ENCODE data around the gene LINC00237.

LINC00237 gene

DNA sequence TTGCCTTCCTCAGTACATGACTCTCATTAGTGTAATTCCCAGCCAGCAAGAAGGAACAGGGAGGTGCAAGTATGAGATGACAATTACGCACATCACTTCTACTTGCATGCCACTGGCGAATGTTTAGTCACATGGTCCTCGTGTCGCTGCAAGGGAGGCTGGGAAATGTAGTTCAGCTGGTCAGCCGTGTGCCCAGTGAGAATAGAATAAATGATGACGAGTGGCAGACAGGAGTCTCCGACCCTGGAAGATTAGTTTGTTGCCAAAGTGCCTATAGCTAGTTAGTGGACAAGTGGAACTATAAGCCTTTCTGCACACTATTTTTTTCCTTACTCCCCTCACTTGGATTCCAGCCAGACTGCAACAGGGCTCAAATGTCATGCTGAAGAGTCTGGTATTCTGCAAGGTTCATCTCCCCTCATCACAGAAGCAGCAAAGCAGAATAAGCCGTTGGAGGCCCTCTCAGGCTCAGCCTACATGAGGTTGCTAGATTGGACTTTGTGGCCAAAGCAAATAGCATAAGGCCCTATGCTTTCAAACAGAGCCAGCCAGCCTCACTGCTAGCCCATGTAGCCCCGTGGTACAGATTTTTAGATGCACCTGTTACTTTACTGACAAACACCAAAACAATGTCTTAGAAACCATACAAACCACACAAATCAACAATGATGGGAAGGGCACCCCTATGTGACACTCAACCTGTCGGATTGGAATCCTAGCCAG, 9.7 kb downstream of the LINC00237 start:
- DNase-seq (ENCODE audit: low spot score) = no peak

DNA sequence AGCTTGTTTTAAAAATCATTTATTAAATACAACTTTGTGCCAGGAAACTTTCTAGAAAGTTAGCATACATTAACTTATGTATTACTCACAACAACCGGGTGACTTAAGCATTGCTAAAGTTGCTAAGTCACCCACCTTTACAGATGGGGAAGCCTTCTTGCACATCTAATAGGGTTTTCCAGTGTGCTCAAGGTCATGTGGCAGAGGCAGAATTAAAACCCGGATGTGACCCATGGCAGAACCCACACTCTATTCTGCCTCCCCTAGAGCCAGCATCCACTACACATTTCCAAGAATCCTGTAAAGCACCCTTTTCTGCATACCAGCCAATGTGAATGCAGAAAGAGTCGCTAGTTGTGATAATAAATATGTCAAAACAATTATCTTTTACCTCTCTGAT, 13.4 kb downstream of the LINC00237 start:
- no peak for DNase-seq (ENCODE audit: low spot score)

DNA sequence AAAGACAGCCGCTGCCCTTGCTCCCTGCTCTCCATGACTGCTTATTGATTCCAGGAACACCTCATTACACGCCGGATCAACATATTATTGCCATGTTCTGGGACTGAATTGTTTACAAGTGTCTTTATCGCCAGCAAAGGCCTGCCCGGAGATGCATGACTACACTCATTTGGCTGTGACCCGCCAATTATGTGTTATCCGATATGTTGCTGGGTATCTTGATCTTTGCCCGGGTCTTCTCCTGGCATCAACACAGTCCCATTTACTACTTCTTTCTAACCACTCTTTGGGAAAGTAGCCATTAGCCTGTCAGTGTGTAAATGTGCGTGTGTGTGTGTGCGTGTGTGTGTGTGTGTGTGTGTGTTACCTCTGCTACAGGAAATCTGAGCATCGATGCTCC, 15.4 kb downstream of the LINC00237 start:
- DNase-seq (ENCODE audit: low spot score) = no peak

DNA sequence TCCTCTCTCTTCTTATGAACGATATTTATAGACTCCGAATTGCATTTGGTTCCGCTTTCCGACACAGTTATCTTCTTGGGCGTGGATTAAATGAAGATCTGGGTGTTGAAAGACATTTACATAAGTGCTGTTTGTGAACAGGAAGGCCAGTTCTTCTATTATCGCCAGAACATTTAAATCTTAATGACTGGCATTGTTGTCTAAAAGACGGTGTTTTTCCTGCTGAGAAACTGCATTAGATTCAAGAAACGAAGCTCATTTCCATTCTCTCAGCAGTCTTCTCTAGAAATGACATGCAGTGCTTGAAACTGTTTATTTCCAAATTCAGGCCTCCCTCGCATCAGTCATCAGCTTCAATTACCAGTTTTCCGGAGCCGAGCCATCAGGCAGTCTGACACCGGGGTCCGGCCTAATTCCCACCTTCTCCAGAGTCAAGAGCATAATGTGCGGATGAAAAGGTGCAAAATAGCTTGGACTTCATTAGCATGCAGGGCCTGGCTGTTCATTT, 16.0 kb downstream of the LINC00237 start:
- DNase-seq (ENCODE audit: low spot score) = no peak

DNA sequence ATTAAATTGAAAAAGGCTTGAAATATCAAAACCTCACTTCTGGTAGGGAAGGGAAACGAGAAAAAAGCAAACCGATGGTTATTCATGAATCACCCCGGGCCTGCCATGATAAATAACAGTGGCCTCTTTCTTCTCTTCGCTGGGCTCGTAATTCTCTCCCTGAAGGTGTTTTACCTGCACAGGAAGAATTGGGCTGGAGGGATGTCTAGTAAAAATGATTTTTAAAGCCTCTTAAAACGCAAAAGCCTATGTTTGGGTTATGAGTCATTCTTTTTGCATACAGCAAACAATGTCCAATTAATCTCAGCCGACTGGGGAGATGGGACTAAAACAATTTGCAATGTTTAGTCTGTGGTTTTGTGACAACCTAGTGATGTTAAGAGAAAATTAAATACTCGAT, 16.8 kb downstream of the LINC00237 start:
- DNase-seq (ENCODE audit: low spot score) = no peak

DNA sequence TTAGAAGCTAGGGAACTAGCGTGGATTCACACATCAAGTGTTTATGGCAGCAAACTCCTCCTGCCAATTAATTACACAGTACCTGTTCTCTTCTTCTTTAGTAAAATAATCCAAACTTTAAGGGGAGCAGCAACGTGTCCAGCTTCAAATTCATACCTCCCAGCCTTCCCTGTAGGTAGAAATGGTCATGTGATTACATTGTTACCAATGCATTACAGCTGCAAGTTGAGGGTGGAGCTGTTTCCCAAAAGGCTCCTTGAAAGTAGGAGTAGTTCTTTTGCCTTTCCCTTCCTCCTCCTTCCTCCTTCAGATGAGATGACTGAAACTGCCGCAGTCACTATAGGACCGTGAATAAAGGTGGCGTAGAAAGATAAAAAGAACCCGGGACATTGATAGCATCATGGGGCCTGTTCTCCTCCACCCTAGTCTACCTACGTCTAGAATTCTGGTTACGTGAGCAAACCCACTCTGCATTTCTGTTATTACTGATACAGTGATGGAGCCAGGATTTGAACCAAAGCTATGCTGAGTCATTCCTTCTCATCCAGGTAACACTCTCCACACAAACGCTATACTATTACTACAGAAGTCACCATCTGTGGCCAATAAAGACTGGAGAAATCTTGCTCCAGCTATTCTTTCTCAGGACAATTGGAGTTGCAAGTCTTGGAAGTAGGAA, 18.2 kb downstream of the LINC00237 start:
- DNase-seq (ENCODE audit: low spot score) = no peak

DNA sequence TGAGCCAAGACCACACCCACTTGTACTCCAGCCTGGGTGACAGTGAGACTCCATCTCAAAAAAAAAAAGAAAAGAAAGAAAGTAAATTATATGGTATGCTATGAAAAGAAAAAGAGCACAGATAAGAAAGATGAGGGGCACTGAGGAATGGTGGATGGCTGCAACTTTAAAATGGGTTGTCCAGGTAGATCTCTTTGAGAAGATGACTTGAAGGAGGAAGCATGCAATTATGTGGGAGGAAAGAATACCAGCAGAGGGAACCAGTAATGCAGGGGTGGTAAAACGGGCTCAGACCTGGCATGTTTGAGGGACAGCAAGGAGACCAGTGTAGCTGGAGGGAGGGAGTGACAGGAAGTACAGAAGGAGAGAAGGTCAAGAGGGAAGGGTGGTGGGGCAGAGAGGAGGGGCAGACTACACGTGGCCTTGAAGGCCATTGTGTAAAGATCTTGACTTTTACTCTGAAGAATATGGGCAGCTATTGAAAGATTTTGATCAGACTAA, 22.3 kb downstream of the LINC00237 start:
- no peak for DNase-seq (ENCODE audit: low spot score)

DNA sequence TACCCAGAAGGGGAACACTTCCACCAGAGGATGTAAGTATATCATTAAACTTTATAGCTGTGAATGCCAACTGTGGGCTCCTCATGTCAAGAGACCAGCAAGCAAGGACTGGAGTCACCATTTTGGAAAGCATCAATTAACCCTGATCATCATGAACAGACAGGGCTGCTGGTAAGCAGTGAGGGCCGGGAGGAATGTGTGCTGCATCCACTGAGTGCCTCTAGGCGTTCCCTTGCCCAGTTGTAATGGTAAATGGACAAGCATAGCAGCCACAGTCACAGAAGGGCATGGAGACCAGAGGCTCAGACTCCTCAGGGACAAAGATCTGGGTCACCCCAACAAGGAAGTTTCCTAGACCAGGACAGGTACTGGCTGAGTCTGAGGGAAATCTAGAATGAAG, 23.6 kb downstream of the LINC00237 start:
- DNase-seq (ENCODE audit: low spot score) = no peak

DNA sequence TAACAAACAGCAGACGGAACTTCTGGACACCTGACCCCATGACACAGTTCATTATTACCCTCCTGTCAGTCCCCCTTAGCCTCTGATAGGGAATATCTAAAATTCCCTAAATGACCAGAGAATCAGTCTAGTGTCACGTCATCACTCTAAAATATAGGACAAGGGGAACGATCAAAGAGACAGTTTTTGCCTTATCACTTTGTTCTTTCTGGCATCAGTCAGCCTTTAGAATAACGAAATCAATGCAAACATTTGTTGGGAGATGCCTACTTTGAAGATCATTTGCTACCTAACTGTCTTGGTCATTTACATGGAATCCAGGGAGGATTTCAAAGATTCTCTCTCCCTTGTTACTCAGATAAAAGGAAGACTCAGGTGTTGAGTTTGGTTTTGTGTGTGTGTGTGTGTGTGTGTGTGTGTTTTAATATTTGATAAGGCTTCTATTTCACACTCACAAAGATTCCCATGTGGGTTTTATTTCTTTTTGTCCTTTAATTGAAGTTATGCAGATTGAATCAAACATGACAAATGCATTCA, 28.3 kb downstream of the LINC00237 start:
- DNase-seq (ENCODE audit: low spot score) = no peak

DNA sequence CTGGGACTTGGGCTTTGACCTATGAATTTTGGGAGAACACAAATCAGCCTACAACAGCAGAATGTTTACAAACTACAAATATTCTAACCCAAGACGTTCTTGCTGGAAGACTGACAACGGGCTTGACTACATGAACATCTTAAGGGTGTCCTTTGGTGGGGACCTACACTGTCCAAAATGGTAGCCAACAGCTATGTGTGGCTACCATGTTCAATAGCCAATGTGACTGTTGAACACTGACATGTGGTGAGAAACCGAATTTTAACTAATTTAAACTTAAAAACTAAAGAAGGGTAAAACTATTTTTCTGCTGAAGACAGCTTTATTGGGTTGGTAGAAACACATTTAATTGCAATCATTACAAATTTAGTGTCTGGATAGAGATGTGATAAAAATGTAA, 30.1 kb downstream of the LINC00237 start:
- no peak for DNase-seq (ENCODE audit: low spot score)

DNA sequence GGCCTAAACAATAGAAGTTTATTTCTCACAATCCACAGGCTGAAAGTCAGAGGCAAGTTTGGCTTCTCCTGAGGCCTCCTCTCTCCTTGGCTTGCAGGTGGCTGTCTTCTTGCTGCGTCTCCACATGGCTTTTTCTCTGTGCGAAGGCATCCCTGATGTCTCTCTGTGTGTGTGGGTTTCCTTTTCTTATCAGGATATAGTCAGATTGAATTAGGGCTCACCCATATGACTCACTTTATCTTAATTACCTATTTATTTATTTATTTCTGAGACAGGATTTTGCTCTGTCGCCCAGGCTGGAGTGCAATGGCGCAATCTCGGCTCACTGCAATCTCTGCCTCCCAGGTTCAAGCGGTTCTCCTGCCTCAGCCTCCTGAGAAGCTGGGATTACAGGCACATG, 30.7 kb downstream of the LINC00237 start:
- no peak for DNase-seq (ENCODE audit: low spot score)

DNA sequence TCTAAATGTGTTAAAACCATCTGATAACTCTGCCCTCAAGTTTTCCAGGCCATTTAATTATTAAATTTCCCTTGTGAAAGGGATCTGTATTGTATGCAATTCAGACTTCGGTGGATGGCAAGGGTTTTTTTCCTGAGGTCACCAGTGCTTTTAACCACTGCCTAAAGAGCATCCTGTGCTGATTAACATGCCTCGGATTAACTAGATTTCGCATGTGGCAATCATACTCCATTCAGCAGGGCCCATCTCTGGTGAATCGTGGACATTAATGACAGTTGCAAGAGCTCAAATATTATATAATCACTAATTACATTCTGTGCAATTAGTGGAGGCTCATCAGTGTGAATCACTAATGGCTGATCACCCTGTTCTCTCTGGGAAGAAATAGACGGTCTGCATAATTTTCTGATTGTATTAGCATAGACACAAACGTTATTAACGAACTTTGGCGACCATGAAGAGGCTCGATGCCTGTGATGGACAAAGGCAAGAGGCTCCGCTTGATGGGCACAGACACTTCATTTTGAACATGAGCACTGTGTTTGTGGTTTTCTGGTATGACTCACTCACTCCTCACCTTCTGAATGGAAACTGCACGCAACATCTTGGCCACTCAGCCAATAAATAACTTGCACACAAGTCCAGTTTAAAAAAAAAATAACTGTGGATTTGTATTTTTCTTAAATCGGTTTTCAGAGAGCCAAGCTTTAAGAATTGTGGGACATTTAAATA, 31.4 kb downstream of the LINC00237 start:
- no peak for DNase-seq (ENCODE audit: low spot score)

DNA sequence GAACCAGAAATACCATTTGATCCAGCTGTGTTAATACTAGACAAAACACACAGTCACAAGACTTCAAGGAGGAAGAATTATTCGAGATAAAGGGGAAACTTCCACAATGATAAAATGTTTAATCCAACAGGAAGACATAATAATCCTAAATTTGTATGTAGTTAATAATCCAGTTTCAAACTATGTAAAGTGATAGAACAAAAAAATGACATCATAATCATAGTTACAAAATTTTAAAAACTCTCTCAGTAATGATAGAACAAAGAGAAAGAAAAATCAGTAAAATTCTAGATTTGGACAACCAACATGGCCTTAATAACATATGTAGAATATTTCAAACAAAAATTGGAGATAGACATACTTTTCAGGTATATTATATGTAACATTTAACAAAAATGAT, 38.9 kb downstream of the LINC00237 start:
- no peak for DNase-seq (ENCODE audit: low spot score)

DNA sequence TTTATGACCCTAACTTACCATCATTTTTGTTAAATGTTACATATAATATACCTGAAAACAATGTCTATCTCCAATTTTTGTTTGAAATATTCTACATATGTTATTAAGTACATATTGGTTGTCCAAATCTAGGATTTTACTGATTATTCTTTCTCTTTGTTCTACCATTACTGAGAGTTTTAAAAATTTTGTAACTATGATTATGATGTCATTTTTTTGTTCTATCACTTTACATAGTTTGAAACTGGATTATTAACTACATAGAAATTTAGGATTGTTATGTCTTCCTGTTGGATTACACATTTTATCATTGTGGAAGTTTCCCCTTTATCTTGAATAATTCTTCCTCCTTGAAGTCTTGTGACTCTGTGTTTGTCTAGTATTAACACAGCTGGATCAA, 41.2 kb downstream of the LINC00237 start:
- DNase-seq (ENCODE audit: low spot score) = no peak

DNA sequence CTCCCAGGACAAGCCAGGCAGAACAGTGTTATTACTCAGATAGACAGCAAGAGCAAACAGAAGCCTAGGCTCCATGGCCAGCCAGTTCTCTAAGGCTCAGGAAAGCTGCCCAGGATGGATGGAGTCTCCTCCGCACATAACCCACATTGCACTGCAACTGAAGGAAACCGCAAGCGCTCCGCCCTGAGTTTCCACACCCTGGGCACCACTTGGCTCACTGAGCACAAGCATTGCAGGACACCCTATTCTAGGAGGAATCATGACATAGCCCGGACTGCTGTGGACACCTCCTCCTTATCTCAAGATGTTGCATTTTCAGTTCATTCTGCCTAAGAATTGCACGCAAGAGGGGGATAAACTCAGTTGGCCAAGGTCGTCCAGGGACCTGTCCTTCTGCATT, 42.9 kb downstream of the LINC00237 start:
- DNase-seq (ENCODE audit: low spot score) = no peak

DNA sequence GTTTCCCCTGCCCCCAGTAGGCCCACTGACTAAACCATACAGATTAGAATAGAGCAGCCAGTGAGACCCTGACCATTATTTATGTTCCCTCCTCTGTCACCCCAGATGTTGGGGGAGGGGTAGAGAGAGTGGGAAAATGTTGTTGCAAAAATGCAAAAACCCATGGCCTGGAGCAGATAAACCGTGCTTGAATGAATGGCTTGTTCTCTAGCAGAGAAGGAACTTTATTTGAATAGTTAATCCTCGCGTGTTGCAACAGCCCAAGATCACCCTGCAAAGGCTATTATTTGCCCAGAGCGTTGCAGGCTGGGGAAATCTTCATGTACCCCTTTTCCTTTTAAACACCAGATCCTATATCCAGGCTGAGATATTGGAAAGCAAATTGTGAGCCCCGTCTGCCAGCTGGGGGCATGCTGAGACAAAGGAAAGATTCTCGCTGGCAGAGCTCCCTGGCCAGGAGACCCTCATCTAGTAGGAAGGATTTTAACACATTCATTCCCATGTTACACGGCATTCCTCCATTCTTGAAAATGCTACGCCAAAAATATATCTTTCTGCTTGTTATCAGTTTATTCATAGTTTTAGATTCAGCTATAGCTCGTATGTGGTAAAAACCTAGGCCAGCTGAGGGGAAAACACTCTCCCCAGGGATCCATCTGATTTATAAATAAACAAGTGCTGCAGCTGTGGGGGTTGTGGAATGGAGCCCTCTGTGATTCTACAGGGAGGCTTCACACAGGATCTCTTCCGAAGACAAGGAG, 53.0 kb downstream of the LINC00237 start:
- no peak for DNase-seq (ENCODE audit: low spot score)

DNA sequence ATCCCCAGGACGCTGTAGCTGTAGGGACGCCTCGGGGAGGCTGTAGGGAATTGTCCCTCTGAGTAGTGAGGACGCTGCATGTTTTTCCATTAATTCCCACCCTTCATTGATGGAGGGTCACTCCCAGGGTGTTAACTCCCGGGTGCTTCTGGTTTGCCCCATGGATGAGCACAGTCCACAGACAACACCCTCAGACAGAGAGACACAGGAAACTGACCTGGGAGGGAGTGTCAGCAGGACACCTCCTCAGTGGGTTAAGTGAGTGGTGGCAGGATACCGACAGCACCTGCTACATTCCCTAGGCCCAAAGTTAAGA, 53.5 kb downstream of the LINC00237 start:
- no peak for DNase-seq (ENCODE audit: low spot score)

DNA sequence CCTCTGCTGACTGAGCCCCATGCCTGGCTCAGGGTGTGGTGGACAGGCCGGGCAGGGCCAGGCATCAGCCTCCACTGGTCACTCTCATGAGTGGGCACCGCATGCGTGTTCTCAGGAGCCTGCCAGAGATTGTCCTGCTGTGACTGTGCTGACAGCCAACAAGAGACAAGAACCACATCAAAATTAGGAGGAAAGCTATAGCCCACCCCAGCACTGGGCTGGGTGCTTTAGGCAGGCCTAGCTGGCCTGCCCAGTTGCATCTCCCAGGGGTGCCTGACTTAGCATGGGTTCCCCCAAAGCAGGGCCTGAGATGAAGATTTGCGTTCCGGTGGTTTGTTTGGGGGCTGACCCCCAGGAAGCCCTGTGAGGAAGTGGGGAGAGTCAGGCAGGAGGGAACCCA, 53.9 kb downstream of the LINC00237 start:
- DNase-seq (ENCODE audit: low spot score) = no peak

DNA sequence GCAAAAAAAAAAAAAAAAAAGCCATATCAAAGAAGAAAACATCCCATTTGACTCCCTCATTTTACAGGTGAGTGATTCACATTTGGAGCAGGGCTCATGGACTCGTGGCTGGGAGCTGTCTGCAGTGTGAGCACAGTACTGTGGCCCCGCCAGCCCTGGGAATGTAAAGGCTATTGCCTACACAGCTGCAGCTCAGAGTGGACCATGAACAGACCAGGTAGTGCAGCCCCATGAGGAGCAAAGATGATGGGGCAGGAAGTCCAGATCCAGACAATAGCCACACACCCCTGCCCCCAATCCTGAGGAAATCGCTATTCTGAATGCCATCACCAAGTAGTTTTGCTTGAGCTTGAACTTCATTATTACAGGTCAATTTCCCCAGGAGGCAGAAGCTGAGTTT, 55.4 kb downstream of the LINC00237 start:
- DNase-seq (ENCODE audit: low spot score) = no peak

DNA sequence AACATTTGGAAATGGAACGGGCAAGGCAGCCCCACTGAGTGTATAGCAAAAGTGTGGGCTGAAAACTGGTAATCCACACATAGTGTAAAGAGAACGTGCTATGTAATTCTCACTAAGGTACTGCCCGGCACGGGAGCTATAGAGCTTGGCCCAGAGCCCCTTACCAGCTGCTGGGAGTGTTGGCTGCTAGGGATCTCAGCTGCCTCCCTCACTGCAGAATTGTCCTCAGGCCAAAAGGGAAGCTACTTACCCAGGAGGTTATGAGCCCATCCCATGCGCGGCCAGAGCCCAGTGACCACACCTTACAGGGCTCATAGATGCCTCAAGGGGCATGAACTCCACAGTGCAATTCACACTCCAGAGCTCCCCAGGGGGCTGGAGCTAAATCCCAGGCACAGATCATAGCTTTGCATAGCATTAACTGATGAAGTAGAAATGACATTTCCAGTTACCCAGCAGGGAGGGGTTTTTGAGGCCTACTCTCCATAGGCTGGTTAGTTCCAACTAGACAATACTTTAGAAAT, 56.8 kb downstream of the LINC00237 start:
- no peak for DNase-seq (ENCODE audit: low spot score)

DNA sequence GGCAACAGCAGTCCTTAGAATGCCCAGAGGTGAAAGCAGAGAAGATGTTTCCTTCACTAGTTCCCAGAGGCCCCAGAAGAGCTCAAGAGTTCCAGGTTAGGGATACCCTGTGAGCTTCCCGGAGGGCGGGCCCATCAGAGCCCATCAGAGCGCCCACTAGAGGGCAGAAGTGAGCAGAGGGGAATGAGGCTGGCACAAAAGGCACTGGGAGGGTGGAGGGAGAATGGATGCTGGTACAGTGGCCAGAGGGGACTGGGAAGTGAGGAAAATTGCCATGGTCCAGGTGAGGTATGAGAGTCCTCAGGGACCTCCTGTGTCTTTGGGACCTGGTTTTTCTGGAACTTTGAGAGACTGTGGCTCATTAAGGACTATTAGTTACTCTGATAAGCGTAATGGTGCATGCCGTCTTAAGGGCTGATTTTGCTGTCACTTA, 57.3 kb downstream of the LINC00237 start:
- DNase-seq (ENCODE audit: low spot score) = peak; percentile 84

DNA sequence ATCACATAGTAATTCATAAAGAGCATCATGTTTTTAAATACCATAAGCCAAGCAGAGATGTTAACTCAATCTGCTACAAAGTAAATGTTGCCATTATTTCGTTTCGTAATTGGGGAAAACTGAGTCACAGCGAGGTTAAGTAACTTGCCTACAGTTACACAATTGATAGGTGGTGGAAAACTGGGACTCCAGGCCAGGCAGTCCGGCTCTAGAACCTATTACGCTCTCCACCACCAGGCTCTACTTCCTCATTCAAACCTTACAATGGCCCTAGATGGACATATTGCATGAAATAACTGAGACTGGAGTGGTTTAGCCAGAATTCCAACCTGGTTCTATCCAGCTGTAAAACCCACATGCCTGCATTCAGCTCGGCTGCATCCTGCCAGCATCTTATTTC, 58.2 kb downstream of the LINC00237 start:
- no peak for DNase-seq (ENCODE audit: low spot score)
